ENCODE results near the gene IL7R. TPM values are rescaled to one million over a fixed set of nuclear protein-coding genes. Genes with fewer than 3 reads are reported as not detected.

The IL7R gene
- total and polyA plus RNA-seq, 10 of the 15 experiments (the other 5 are each of a cell fraction or from before 2014, with no cell fraction given), result 0.40 to 21.1 (median 0.85) TPM

GRCh38 chr5:35894131-35894530, 37.4 kb downstream of the IL7R start:
- Histone ChIP-seq H3K79me2 (ENCODE audit: control insufficient read depth, insufficient read depth, low read length) (no peaks in the 10 kb centered on the region), H3K27me3 (replicated peaks in 1 of 2; ENCODE audit: control insufficient read depth in 2 of 2, insufficient read depth in 2 of 2, low read length in 1 of 2) (no peaks in the 10 kb centered on the region), H3K4me2 (ENCODE audit: control insufficient read depth, insufficient read depth) (no peak overlapping the region), H2AFZ (ENCODE audit: control insufficient read depth, low read depth, low read length) (no peak overlapping the region), H3K9ac (ENCODE audit: control insufficient read depth, insufficient read depth, low read length) (no peak overlapping the region), H3K36me3 (ENCODE audit: control insufficient read depth in 2 of 2, insufficient read depth in 2 of 2, low read length in 1 of 2) (no peaks in the 10 kb centered on the region), H3K4me3 (no peak overlapping the region), H3K4me1 (ENCODE audit: control insufficient read depth, insufficient read depth, low read length) (0 out of 2 replicates have a peak, but pooled peaks cover 4% of the 10 kb centered on the region), H4K20me1 (ENCODE audit: control insufficient read depth, insufficient read depth) (no peaks in the 10 kb centered on the region), H3K27ac (ENCODE audit: control insufficient read depth, insufficient read depth) (no peak overlapping the region), H3K9me3 (replicated peaks; ENCODE audit: control insufficient read depth, insufficient read depth, low read length) (no peaks in the 10 kb centered on the region; the same call in 2 of the 3 replicates)
- ATAC-seq (peak; percentile 72), FAIRE-seq (no peak), DNase-seq (ENCODE audit: low read depth, low spot score) (no peak)
- CTCF ChIA-PET, result interaction anchor here (0.8 to 2.4 kb wide), 6 partner anchors 8 to 103 kb away, joined by 3 to 6 read pairs (median 4); no protein-coding TSS in a partner anchor
- SMC1A ChIA-PET (ENCODE audit: uncharacterized antibody, unreplicated experiment), result interaction anchor here (0.8 to 2.9 kb wide), 11 partner anchors 8 to 40 kb away, joined by 3 to 9 read pairs (median 5); no protein-coding TSS in a partner anchor
- intact Hi-C loops (cut with micrococcal nuclease; ENCODE audit: unreplicated experiment) (no loop called here), in situ Hi-C loops (cut with MboI) (no loop called here)
- POLR2A ChIA-PET, result interaction anchor here (0.5 to 1.2 kb wide), 4 partner anchors 9 to 816 kb away, joined by 3 to 5 read pairs (median 4); no protein-coding TSS in a partner anchor
- BruUV-seq (replicated peaks), result no TSS peak
- WGBS (ENCODE audit: insufficient coverage, insufficient replicate concordance, low lambda C conversion rate, missing lambda C conversion rate), result 64% methylated on average over 5 of the region's 5 CpGs
- RAD21 ChIA-PET (ENCODE audit: unreplicated experiment), result interaction anchor here (0.9 kb wide), 2 partner anchors 8 to 9 kb away, joined by 3 read pairs; no protein-coding TSS in a partner anchor
- TF ChIP-seq YBX1 (IDR thresholded peaks at IDR 0.05) (no peak), USF1 (IDR thresholded peaks at IDR 0.05; ENCODE audit: borderline replicate concordance, extremely low read length, insufficient read depth, low read depth, low read length) (no peak), EGR1 (IDR thresholded peaks at IDR 0.05; ENCODE audit: borderline replicate concordance in 1 of 2, low read depth in 2 of 2, low read length in 2 of 2) (no peak), NRF1 (conservative IDR thresholded peaks at IDR 0.05; ENCODE audit: low read depth, low read length) (no peak), CEBPB (IDR thresholded peaks at IDR 0.05; ENCODE audit: borderline replicate concordance in 1 of 2, low read depth in 2 of 2, low read length in 2 of 2) (no peak), BHLHE40 (IDR thresholded peaks at IDR 0.05; ENCODE audit: borderline replicate concordance in 1 of 2, low read depth in 2 of 2, low read length in 1 of 2) (peak in 1 of 2 experiments; percentile 66; a peak in 2 of 4 replicates), POU2F2 (IDR thresholded peaks at IDR 0.05; ENCODE audit: borderline replicate concordance, low read depth, low read length) (no peak), RAD51 (IDR thresholded peaks at IDR 0.05) (no peak), NFIC (IDR thresholded peaks at IDR 0.05; ENCODE audit: low read depth, low read length) (0 out of 2 replicates have a peak, but pooled peaks have one; percentile 22), KDM1A (IDR thresholded peaks at IDR 0.05; ENCODE audit: borderline replicate concordance) (no peak), RELB (IDR thresholded peaks at IDR 0.05; ENCODE audit: low read depth) (no peak), ZBTB33 (IDR thresholded peaks at IDR 0.05) (no peak), ZNF622 (IDR thresholded peaks at IDR 0.05) (no peak), ELK1 (IDR thresholded peaks at IDR 0.05; ENCODE audit: low read depth, low read length) (no peak), LARP7 (IDR thresholded peaks at IDR 0.05) (no peak), FOS (IDR thresholded peaks at IDR 0.05; ENCODE audit: borderline replicate concordance, extremely low read depth, insufficient read length) (no peak), MTA3 (IDR thresholded peaks at IDR 0.05; ENCODE audit: borderline replicate concordance, low read length) (no peak), PAX5 (IDR thresholded peaks at IDR 0.05; ENCODE audit: borderline replicate concordance, low read depth, low read length) (no peak)

Measured in GM12878 (cell line).